Neural progenitor cell (in vitro differentiated cells): Measurements from ENCODE around the gene TEPSIN. TPM values are rescaled to one million over a fixed set of nuclear protein-coding genes. Genes with fewer than 3 reads are reported as not detected.

Experiments
- DNase-seq: peaks from one replicate; pipeline ENCODE4 v3.0.0-alpha.2; 2016; ENCODE audit warnings: low spot score
- H2AFZ ChIP-seq: fragments of 200-600 bp; sonication (generic); replicated peaks from 2 replicates; pipeline ENCODE4 v1.6.1; 2016; ENCODE audit warnings: antibody characterized with exemption
- H3F3A ChIP-seq: fragments of 200-600 bp; sonication (generic); 2 replicates; pipeline ENCODE4 v1.6.1; 2016; ENCODE audit warnings: antibody characterized with exemption, low read depth
- H3K27ac ChIP-seq: fragments of 200-600 bp; sonication (generic); 2 replicates; pipeline ENCODE4 v1.5.1; 2016; ENCODE audit warnings: mild to moderate bottlenecking
- H3K27me3 ChIP-seq: fragments of 200-600 bp; sonication (generic); 2 replicates; pipeline ENCODE4 v1.6.1; 2016; ENCODE audit warnings: mild to moderate bottlenecking, moderate library complexity
- H3K36me3 ChIP-seq: fragments of 200-600 bp; sonication (generic); 2 replicates; pipeline ENCODE4 v1.5.1; 2016
- H3K4me1 ChIP-seq: fragments of 200-600 bp; sonication (generic); 2 replicates; pipeline ENCODE4 v1.6.1; 2016; ENCODE audit warnings: mixed run types
- H3K4me2 ChIP-seq: fragments of 200-600 bp; sonication (generic); 2 replicates; pipeline ENCODE4 v1.6.1; 2016
- H3K4me3 ChIP-seq: fragments of 200-600 bp; sonication (generic); 2 replicates; pipeline ENCODE4 v1.5.1; 2016
- H3K79me2 ChIP-seq: fragments of 200-600 bp; sonication (generic); 2 replicates; pipeline ENCODE4 v1.6.1; 2016; ENCODE audit warnings: low read depth
- H3K9ac ChIP-seq: fragments of 200-600 bp; sonication (generic); 2 replicates; pipeline ENCODE4 v1.6.1; 2016
- H3K9me3 ChIP-seq: fragments of 200-600 bp; sonication (generic); 2 replicates; pipeline ENCODE4 v1.5.1; 2016; ENCODE audit warnings: low read depth
- H4K20me1 ChIP-seq: fragments of 200-600 bp; sonication (generic); 2 replicates; pipeline ENCODE4 v1.6.1; 2016; ENCODE audit warnings: low read depth
- H3K27ac Mint-ChIP-seq: 3 replicates; pipeline ENCODE4 v1.8.0; 2021; ENCODE audit warnings: mixed read lengths
- H3K27me3 Mint-ChIP-seq: 2 replicates; pipeline ENCODE4 v1.8.0; 2022; ENCODE audit warnings: low read depth, mild to moderate bottlenecking, inconsistent platforms, moderate library complexity, mixed read lengths; ENCODE audit not compliant: insufficient read depth
- H3K36me3 Mint-ChIP-seq: 3 replicates; pipeline ENCODE4 v1.8.0; 2021; ENCODE audit warnings: mixed read lengths
- H3K4me1 Mint-ChIP-seq: 3 replicates; pipeline ENCODE4 v1.8.0; 2021; ENCODE audit warnings: mixed read lengths
- H3K4me3 Mint-ChIP-seq: 3 replicates; pipeline ENCODE4 v1.8.0; 2021; ENCODE audit warnings: mild to moderate bottlenecking, moderate library complexity, mixed read lengths
- H3K9me3 Mint-ChIP-seq: 3 replicates; pipeline ENCODE4 v1.8.0; 2020; ENCODE audit warnings: mixed read lengths
- EZH2 ChIP-seq: fragments of 200-600 bp; sonication (generic); IDR thresholded peaks from 2 replicates; pipeline ENCODE4 v1.6.1; 2017; ENCODE audit warnings: antibody characterized with exemption, mild to moderate bottlenecking, moderate library complexity
- EZH2phosphoT487 ChIP-seq: fragments of 200-600 bp; sonication (generic); IDR thresholded peaks from 2 replicates; pipeline ENCODE4 v1.6.1; 2017; ENCODE audit warnings: antibody characterized with exemption
- total RNA-seq: library from RNA; depleted of rRNA; stranded (reverse); fragments of >200 nt; gene quantifications from 2 replicates; pipeline ENCODE4 v1.2.3, GENCODE V29; 2015; ENCODE audit warnings: low replicate concordance
- TF ChIP-seq, protein P1 (sequence below): fragments of 200-600 bp; sonication (generic); IDR thresholded peaks from 2 replicates; pipeline ENCODE4 v1.5.1; 2017; ENCODE audit warnings: antibody characterized with exemption, mild to moderate bottlenecking

TEPSIN gene
- total RNA-seq, 1 donor from 2014 or later: 20.6 TPM

DNA sequence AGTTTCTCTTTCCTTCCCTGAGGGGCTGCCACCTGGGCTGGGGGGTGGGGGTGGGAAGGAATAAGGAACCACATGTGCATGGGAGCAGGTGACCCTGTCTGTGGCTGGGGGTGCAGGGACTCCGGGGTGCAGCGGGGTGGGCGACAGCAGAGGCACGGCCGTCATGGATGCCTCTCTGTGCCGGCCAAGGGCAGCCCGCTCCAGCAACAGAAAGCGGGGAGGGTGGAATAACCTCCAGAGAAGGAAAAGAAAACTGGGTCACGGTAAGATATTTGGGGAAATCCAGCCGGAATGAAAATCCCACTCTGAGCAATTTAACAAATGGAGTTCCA lies 4.4 kb upstream of the TEPSIN start:
- Mint-ChIP-seq H3K4me1 (peaks cover 21% of the 10 kb centered on the region), H3K4me3 (no peak overlapping the region), H3K9me3 (no peaks in the 10 kb centered on the region), H3K36me3 (peaks cover 1% of the 10 kb centered on the region), H3K27ac (peak overlapping the region; percentile 33), H3K27me3 (peaks cover 11% of the 10 kb centered on the region)
- H3F3A ChIP-seq: peaks cover 22% of the 10 kb centered on the region
- H2AFZ ChIP-seq: no peak overlapping the region
- no peaks in the 10 kb centered on the region for H3K27me3 ChIP-seq
- peaks cover 16% of the 10 kb centered on the region for H3K79me2 ChIP-seq
- no peak overlapping the region for H3K9ac ChIP-seq
- no peak for DNase-seq
- H3K27ac ChIP-seq: no peak overlapping the region
- peaks cover 5% of the 10 kb centered on the region for H3K4me1 ChIP-seq
- TF ChIP-seq EZH2: no peak
- no peak for TF ChIP-seq EZH2phosphoT487
- TF ChIP-seq, protein P1, sequence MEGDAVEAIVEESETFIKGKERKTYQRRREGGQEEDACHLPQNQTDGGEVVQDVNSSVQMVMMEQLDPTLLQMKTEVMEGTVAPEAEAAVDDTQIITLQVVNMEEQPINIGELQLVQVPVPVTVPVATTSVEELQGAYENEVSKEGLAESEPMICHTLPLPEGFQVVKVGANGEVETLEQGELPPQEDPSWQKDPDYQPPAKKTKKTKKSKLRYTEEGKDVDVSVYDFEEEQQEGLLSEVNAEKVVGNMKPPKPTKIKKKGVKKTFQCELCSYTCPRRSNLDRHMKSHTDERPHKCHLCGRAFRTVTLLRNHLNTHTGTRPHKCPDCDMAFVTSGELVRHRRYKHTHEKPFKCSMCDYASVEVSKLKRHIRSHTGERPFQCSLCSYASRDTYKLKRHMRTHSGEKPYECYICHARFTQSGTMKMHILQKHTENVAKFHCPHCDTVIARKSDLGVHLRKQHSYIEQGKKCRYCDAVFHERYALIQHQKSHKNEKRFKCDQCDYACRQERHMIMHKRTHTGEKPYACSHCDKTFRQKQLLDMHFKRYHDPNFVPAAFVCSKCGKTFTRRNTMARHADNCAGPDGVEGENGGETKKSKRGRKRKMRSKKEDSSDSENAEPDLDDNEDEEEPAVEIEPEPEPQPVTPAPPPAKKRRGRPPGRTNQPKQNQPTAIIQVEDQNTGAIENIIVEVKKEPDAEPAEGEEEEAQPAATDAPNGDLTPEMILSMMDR: no peak
- H3K4me2 ChIP-seq: no peak overlapping the region
- H3K9me3 ChIP-seq: no peaks in the 10 kb centered on the region
- no peaks in the 10 kb centered on the region for H3K36me3 ChIP-seq
- H3K4me3 ChIP-seq: no peak overlapping the region
- H4K20me1 ChIP-seq: peaks cover 11% of the 10 kb centered on the region

DNA sequence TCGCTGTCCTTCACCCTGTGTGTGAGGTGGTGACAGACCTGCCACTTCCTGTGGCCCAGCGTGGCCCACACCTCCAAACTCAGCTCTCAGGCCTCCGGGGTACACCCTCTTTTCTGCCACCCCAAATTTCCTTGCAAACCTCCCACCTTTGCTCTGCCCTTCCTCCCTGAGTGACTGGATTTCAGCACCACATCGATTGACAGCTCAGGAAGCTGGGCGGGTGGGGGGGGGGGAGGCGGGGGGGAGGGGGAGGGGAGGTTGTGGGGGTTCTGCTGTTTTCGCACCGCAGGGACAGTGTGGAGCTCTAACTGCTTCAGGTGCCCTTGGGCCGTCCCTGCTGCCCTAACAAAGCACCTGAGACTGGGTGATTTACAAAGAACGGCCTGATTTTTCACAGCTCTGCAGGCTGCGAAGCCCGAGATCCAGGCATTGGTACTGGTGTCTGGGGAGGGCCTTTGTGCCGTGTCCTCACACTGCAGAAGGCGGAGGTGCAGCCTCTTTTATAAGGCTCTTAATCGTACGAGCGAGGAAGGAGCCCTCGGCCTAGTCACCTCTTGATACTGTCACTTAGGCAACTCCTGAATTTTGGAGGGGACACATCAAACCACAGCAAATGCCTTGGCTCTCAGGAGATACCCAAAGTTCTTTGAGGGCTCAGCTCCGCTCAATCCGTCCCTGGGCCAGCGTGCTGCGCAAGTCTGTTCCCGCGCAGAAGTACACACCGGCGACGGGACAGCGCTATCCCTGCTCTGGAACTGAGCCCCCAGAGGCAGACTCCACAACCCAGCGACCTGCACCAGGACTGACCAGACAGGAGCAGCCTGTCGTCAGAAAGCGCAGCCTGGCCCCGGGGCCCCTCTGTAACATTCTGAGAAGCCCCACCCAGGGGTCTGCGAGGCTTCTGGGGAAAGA lies 3.8 kb upstream of the TEPSIN start:
- no peaks in the 10 kb centered on the region for H3K36me3 ChIP-seq
- Mint-ChIP-seq H3K4me3 (peak overlapping the region; percentile 35), H3K36me3 (peaks cover 1% of the 10 kb centered on the region), H3K27ac (no peak overlapping the region), H3K9me3 (no peaks in the 10 kb centered on the region), H3K27me3 (peaks cover 11% of the 10 kb centered on the region), H3K4me1 (peaks cover 26% of the 10 kb centered on the region)
- H3K9me3 ChIP-seq: no peaks in the 10 kb centered on the region
- H3K4me2 ChIP-seq: no peak overlapping the region
- no peak overlapping the region for H3K27ac ChIP-seq
- no peak for TF ChIP-seq EZH2
- TF ChIP-seq, protein P1: no peak
- no peak for TF ChIP-seq EZH2phosphoT487
- peaks cover 5% of the 10 kb centered on the region for H3K4me1 ChIP-seq
- DNase-seq: no peak
- H3K4me3 ChIP-seq: no peak overlapping the region
- no peak overlapping the region for H2AFZ ChIP-seq
- peaks cover 22% of the 10 kb centered on the region for H3F3A ChIP-seq
- H3K27me3 ChIP-seq: no peaks in the 10 kb centered on the region
- peaks cover 23% of the 10 kb centered on the region for H3K79me2 ChIP-seq
- peaks cover 17% of the 10 kb centered on the region for H4K20me1 ChIP-seq
- no peak overlapping the region for H3K9ac ChIP-seq

DNA sequence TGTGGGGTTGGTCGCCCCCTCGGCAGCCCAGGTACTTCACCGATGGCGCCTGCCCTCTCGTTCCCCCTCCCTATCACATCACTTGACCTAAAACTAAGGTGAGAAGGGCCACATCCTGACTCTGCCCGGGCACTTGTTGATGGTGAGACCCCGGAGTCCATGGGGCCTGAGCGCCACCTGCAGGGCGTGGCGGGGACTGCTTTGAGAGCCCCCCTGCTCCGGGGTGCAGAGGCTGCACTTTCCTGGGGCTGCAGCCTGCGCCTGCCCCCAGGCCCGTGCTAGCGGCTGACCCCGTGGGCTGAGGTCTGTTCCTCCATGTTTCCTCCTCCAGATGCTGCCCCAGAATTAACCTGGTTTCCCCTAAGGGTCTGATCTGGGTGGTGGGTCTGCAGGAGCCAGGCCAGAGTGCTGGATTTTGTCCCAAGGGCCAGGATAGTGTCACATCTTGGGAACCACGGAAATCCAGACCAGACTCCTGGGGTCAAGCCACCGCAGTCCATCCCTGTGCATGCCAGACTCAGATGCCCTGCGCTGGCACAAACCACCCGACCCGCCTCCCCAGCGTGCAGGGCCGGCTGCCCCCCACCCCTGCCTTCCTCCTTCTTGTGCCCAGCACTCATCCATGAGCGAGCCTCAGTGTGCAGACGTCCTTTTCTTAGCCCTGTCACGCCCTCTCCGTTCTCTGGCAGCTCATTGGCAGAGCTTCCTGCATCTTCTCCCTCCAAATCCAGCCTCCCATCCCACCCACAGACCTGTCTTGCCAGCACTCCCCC lies 3.0 kb upstream of the TEPSIN start:
- TF ChIP-seq EZH2phosphoT487 (no peak), EZH2 (no peak)
- TF ChIP-seq, protein P1: peak; percentile 87
- H3K27ac ChIP-seq: no peak overlapping the region
- no peak overlapping the region for H3K4me3 ChIP-seq
- H3F3A ChIP-seq: peaks cover 22% of the 10 kb centered on the region
- H2AFZ ChIP-seq: no peak overlapping the region
- H3K27me3 Mint-ChIP-seq: peaks cover 11% of the 10 kb centered on the region
- peaks cover 27% of the 10 kb centered on the region for H3K79me2 ChIP-seq
- H3K27ac Mint-ChIP-seq: no peak overlapping the region
- peaks cover 28% of the 10 kb centered on the region for H3K4me1 Mint-ChIP-seq
- H4K20me1 ChIP-seq: peaks cover 20% of the 10 kb centered on the region
- no peak overlapping the region for H3K9ac ChIP-seq
- H3K9me3 Mint-ChIP-seq: no peaks in the 10 kb centered on the region
- H3K36me3 ChIP-seq: no peaks in the 10 kb centered on the region
- H3K36me3 Mint-ChIP-seq: peaks cover 1% of the 10 kb centered on the region
- peaks cover 5% of the 10 kb centered on the region for H3K4me1 ChIP-seq
- peak; percentile 81 for DNase-seq
- H3K4me2 ChIP-seq: no peak overlapping the region
- H3K4me3 Mint-ChIP-seq: peak overlapping the region; percentile 35
- no peaks in the 10 kb centered on the region for H3K27me3 ChIP-seq
- no peaks in the 10 kb centered on the region for H3K9me3 ChIP-seq
